Ovary (tissue), 3 donors: Measurements from ENCODE around the gene PIGK.

Source experiments
- CTCF ChIP-seq, 3 donors: fragments of 450-650 bp in 2 of 3; fragments of 200-600 bp in 1 of 3; IDR thresholded peaks; one replicate each; pipeline versions ENCODE4 v1.5.1 to v1.8.0; 2016 to 2022; ENCODE audit warnings: antibody characterized with exemption in 3 of 3, mild to moderate bottlenecking in 1 of 3
- EP300 ChIP-seq: sonication (generic); formaldehyde crosslinking; IDR thresholded peaks from one replicate; pipeline ENCODE4 v1.6.1; 2017; ENCODE audit warnings: antibody characterized with exemption
- POLR2A ChIP-seq: fragments of 450-650 bp; IDR thresholded peaks from one replicate; pipeline ENCODE4 v1.6.1; 2017; ENCODE audit warnings: antibody characterized with exemption, mild to moderate bottlenecking, moderate library complexity
- donor health status: DM: no; HTN: no; CAD: no.

- TF ChIP-seq CTCF (IDR thresholded peaks at IDR 0.05) (no peak), EP300 (no peak), POLR2A (no peak)
These were observed 129.5 kb downstream of the PIGK start for GRCh38 chr1:77089756-77090155.
